Activated CD4-positive, CD25-positive, alpha-beta regulatory T cell treated with anti-CD3 and anti-CD28 coated beads, Interleukin-2, amount 50 U/mL, for 72 hours (primary cell): ENCODE results near the gene KRT81.
"Not testable (repeated sequence)": the region's sequence is repeated elsewhere in the genome, so short reads cannot be mapped to it uniquely, and the experiment has no call there.

ENCODE experiments used
- DNase-seq: peaks from one replicate; pipeline ENCODE4 v3.0.0; 2021

The KRT81 gene

DNA sequence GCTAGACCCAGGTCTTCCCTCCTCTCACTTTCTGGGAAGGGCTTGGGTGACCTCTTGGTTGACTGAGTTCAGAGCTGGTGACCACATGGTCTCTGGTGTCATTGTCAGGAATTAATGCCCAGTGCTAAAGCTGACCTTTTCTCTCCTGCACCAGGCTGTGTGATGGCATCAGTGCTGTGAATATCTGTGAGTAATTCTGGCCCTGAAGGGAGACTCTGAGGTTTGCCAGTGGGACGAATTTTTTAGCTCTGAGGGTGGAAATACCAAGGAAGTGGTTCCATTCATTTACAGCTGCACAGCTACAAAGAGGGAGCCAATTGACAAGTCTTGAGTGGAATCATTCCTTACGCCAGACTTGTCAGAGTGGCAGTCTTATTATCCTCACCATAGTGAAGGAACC lies 23.1 kb downstream of the KRT81 start:
- DNase-seq = no peak

DNA sequence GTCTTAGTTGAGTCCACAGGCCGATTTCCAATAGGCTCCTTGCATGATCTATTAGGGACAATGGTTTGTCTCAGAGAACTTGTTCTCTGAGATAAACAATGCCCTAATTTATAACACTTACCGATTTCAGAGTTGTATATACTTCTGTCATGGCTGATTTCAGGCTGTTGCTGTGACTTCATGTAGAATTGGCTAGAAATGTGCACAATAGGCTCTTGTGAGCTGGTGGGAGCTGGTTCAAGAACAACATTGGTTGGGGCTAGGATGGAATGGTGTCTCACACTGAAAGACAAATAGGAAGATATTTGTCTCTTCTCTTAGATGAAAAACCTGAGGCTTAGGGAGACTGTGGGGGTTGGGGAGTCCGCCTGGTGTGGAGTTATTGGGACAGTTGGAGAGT lies 23.6 kb downstream of the KRT81 start:
- no peak for DNase-seq

DNA sequence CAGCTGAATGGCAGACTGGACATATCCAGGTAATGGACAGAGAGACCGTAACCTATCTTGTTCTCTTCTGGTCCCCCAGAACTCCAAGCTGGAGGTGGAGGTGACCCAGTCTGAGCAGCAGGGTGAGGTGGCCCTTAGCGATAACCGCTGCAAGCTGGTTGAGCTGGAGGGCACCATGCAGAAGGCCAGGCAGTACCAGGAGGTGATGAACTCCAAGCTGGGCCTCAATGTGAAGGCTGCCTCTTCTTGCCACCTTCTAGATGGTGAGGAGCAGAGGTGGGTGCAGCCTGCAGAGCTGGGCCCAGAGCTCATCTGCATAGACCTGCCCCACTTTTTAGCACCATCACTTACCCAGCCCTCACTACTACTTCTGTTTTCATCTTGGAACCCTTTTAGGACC lies 24.1 kb downstream of the KRT81 start:
- no peak for DNase-seq

DNA sequence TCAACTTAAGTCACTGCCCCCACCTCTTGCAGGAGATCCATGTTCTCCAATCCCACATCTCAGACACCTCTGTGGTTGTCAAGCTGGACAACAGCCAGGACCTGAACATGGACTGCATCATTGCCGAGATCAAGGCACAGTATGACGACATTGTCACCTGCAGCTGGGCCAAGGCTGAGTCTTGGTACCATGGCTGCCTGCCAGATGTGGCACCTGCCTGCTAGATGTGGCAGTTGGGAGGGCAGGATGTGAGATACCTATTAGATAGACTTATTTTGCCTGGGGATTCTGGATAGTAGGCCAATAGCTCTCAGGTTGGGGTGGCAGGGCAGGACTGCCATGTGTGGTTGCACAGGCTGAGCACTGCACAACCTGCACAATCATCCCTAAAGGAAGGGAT lies 24.8 kb downstream of the KRT81 start:
- no peak for DNase-seq

DNA sequence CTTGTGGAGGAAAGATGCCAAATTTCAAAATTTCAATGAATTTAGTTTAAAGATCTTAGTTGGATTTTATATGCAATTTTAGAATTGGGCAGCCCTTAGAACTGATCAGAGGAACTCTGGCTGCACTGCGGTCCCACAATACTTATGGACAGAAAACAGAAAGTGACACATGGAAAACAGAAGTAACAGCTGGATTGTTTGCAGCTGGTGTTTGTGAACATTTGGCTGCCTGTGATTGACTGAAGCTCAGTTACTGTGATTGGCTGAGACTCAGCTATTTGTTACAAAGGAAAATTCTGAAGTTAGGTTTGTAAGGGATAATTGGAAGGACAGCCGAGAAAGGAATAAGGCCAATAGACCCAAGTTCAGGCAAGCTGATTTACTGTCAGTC lies 26.9 kb downstream of the KRT81 start:
- DNase-seq = no peak

DNA sequence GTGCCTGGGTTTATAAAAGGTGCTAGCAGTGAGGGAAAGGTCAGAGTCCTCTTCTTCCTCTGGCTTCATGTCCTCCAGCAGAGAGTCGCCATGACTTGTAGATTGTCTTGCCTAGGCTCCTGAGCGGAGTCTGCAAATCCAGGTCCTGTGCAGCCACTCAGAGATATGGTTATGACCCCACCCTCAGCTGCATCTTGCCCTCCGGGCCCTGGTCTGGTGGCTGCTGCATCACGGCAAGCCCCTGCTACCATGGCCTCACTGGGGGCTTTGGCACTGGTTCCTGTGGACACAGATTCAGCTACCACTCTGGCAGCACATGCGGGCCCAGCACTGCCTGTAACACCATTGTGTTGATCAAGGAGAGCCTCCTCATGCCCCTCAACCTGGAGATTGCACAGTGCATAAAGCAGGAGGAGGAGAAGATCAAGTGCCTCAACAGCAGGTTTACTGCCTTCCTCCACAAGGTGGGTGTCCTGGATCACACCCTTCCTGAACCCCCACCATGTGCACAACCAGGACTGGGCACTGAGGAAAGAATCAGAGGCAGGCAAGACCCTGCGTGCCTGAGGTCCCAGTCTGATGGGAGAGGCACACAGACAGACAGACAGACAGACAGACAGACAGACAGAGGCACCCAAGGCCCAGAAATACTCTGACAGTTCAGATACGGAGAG lies 27.4 kb downstream of the KRT81 start:
- no peak for DNase-seq

DNA sequence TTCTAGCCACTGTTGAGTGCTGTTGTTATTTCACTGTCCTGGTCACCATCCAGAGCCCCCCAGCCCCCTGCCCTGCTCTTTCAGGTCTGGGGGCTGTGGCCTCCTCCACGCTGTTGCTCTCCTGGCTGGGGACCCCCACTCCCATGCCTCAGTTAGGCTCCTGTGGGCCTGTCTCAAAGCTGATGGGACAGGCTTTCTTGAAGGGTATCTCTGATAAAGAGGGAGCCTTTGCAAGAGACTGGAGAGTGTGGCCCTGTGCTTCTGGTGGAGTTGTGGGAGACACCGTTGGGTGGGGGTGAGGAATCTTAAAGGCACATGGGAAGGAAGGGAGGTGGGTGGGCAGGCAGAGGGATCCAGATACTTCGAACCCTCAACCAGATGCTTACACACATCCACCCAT lies 29.0 kb downstream of the KRT81 start:
- DNase-seq = no peak

DNA sequence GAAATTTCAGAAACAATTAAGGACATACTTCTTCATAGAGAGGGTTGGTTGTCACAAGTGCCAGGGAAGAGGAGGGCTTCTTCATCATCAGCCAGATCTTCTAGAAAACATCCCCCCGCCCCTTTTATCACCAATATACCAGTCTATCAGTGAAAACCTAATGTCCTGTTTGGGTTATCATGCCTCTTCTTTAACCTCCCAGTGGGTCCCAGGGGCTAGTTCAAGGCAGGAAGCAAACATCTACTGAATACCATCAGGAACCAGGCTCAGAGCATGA lies 30.2 kb downstream of the KRT81 start:
- no peak for DNase-seq

DNA sequence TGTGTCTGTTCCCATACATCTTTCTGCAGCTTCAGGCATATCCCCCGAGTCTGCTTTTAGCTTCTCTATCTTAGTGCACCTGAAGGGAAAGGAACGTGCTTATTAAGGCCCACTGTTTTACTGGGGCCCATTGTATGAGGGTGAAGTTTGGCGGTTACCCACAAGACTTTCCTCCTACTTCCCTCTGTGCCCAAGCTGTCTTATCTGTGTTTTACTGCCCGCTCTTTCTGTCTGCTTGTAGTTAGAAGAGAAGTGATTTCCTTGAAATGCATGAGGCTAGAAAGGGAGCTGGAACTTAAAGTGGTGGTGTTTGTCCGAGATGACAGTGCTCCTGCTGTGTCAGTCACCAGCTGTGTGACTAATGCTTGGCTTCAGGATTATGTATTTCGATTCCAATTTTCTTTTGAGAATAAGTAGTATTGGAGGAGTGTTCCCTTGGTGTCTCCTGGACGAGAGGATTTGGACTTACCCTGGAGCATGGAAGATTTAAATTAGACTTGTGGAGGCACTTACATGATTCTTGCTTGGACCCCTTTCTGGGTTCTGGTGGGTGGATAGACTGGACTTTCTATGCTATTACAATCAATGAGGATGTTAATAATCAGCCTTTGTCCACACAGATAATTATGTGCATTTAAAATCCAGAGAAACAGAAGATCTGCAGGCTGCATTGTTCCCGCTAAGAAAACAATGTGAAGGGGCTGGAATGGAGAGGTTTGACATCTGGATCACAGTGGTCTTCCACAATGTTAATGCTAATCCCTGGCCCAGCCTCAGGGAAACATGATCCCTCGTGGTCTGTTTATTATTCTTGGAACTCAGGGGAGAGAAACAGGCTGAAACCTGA lies 30.8 kb downstream of the KRT81 start:
- no peak for DNase-seq

DNA sequence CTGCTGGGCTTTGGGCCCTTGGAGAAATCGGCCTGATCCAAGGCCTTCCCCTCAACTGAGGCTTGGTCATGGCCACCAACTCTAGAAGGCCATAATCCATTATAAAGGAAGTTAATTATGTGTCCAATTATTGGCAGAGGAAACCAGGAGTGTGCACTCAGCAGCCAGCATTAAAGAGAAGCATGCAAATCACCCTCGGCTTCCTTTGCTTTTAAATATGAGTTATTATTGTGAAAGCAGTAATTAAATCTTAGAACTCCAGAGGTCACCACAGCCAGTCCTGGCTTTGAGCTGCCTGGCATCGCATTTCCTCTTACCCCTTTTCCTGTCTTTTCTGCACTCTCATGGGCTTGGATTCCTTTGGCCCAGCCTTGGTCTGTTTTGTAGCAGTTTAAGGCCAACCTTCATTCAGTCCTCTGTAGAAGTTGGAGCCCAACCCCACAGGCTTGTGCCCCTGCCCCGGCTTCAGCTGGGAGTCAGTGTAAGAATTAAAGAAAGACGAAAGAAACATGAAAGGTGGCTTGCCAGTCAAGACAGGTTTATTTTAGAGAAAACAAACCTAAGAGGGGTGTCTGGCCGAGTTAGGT lies 31.6 kb downstream of the KRT81 start:
- DNase-seq = no peak

DNA sequence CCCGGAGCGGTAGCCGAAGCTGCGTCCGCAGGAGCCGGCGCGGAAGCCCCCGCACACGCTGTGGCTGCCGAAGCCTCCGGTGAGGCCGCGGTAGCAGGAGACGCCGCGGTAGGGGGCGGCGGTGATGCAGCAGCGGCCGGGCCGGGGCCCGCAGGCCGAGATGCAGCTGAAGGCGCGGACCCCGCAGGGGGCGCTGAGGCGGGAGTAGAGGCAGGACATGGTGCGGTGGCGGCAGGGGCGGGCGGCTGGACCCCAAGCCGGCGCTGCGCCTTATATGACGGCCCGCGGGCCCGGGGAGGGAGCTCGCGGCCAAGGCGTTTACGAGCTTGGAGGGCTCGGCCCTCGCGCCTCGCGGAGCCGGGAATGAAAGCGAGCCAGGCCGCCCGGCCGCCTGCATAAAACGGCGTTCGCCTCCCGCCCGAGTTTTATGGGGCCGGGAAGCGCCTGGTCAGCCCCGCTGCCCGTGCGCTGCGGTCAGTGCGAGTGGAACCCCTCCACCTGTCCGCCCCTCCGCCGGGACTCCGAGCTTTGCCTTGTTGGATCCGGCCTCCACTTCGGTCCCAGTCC lies 32.9 kb downstream of the KRT81 start:
- no peak for DNase-seq

DNA sequence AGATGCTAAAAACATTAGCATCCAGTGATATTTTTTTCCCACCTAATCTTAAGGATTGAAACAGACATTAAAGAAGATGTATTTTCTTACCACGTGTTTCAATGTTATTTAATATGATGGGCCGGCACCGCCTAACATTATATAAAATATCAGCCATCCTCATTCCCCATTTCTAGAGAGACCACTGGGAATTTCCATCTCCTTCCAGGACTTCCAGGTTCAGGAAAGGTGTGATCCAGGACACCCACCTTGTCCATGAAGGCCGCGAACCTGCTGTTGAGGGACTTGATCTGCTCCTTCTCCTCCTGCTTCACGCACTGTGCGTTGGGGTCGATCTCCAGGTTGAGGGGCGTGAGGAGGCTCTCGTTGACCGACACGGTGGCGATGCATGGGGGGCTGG lies 33.4 kb downstream of the KRT81 start:
- DNase-seq = not testable (repeated sequence)

DNA sequence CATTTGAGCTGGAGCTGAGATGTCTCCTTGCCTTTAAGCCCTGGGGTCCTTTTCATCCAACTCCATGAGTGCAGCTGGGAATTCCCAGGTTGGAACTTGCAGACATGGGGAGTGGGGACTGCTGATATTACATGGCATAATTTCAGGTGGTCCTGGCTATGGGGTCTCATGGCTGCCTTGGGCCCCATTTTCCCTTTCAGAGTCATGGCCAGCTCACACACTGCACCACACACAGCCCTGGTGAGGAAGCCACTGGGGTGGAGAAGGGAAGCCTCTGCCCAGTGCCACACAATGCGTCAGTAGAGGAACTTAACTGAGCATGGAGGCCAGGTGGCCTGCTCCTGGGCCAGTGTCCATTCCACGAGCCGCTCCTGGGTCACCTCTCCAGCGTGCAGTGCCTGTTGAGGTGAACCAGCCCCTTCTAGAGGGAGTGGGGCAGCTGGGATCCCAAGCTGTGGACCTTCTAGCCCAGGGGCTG lies 34.2 kb downstream of the KRT81 start:
- no peak for DNase-seq

DNA sequence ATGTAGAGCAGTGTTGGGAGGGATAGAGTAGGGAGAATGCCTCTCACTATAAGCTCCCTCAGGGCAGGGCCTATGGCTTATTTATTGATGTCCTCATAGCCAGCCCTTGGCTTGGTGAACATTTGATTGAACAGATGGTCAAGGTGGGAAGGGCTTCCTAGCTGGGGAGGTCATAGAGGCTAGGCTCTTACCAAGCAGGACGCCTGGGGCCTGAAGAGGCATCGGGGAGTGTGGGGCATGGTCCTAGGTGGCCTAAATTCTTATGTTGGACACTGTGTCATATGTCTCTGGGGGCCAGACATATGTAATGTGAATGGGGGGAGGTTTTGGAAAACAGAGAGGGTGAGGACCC lies 34.8 kb downstream of the KRT81 start:
- no peak for DNase-seq

DNA sequence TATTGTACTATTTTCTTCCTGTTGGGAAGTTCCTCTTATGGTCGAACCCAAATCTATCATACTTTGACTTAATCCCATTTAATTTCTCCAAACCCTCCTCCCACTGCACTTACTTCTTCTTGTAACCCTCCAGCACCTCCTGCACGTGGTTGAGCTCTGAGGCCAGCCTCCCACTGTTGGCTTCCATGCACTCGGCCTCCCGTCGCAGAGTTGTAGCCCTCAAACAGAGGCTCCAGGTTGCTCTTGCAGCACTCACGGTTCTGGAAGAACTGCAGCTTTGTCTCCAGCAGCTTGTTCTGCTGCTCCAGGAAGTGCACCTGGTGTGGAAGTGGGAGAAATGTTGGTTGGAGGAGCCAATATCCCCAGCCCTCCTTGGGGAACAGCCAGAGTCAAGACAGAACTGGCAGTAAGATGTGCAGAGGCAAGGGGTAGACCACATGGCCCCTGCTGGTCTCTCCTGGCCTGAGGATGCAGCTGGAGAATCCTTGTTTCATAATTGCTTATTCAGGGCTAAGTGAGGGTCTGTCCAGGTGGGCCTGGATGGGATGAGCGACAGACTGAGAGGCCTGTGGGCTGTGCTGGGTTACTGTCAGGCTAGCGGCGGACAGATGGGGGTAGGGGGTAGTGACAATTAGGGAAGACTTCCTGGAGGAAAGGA lies 35.3 kb downstream of the KRT81 start:
- no peak for DNase-seq

DNA sequence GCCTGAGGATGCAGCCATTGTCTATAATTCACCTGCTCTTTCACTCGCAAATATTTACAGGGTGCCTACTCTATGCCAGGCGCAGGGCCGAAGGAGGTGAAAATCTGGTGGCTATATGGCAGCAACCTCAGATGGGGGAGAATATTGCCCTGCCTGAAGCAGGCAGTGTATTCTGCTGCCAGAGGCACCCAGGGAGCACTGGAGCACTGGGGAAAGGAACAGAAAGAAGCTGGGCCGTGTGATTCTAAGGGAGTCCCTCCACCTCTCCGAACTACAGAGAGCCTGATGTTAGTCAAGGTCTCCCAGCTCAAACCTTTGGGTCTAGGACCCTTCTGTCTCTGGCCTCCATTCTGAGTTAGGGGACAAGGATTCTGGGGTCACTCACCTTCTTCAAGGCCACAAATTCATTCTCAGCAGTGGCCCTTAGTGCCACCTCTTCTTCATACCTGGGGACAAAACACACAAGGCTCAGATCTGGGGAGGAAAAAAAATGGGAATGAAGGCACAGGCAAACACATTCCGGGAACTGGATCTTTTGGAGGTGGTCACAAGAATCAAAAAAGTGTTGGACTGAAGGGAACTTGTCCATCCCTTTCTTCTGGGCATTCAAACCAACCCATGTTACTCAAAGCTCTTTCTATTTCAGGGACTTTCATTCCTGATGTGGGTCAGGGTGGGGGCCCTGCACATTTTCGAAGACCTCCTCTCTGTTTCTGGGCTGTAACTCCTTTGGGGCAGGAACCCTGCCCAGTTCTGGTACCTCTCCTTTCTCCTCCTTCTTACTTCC lies 36.2 kb downstream of the KRT81 start:
- DNase-seq = no peak

DNA sequence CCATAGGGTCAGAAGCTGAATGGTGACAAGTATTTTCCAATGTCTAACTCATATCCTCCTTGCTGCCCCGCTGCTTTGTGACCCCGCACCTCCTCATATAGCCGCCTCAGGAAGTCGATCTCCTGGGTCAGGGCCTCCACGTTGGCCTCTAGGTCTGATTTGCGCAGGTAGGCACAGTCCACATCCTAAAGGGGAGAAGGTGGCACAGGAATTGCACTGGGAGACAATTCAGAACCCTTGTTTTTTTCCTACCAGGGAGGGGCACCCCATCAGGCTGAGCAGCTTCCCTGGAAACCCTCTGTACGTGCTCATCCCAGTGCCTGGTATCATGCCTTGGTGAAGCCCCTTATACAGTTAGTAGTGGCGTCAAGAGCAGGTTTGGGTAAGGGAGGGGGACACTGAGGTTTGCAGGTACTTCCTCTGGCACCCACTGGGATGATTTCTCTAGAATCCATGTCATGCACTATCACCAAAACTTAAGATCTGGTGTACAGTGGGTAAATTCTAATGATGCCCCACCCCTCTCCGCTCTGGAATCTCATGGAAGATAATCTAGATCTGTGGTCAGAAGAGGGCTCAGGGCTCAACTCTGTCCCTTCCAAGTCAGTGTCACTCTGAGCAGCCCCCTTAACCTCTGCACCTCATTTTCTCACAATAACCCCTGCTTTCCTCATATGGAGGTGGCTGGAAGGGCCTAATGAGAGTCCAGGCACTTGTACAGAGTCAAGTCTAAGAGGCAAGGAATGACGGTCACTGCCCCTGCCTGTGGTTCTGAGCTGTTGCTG lies 37.0 kb downstream of the KRT81 start:
- DNase-seq = no peak

DNA sequence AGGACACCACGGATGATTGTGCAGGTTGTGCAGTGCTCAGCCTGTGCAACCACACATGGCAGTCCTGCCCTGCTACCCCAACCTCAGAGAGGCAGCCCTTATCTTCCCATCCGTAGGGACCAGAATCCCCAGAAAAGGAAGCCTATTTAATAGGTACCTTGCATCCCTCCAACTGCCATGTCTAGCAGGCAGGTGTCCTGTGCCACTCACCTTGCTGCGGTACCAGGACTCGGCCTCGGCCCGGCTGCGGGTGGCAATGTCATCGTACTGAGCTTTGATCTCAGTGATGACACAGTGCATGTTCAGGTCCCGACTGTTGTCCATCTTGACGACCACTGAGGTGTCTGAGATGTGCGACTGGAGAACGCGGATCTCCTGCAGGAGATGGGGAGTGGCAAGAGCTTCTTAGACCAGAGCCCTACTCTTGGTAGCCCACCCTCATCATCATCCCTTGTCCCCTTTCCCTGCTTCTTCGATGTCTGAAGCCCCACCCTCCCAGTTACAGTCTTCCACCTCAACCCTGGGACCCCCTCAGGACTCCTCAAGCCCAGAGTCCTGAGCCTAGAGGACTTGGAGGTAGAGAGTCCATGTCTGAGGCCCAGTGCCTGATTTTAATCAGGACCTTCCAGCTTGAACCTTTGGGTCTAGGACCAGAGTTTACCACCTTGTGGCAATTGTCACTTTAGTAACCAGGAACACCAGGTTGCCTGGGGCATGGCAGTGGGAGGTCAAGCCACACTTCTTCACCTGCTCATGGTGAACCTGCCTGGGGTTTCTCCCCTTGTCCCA lies 37.7 kb downstream of the KRT81 start:
- DNase-seq = no peak

DNA sequence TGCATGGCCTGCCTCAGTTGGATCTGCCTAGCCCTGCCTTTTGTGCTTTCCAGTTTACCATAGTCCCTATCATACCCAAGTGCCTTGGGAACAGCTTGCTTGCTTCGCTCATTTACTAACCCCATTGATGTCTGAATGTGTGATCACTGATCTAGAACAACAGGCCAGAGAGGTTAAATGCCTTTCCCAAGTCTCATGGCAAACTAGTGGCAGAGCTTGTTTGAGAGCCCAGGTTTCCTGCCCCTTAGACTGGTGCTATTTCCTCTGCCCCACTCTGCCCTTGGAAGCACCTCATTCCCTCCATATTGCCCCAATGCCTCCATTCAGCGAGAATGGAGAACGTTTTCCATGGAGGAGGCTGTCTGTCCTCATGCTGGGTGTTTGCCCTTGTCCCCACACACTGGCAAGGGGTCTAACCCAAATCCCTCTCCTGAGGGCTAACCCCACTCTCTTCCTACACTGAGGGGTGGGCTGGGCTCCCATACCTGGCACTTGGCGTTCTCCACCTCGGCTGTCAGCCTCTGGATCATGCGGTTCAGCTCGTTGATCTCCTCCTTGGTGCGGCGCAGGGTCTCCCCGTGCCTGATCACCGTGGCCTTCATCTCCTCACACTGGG lies 38.5 kb downstream of the KRT81 start:
- DNase-seq = no peak

DNA sequence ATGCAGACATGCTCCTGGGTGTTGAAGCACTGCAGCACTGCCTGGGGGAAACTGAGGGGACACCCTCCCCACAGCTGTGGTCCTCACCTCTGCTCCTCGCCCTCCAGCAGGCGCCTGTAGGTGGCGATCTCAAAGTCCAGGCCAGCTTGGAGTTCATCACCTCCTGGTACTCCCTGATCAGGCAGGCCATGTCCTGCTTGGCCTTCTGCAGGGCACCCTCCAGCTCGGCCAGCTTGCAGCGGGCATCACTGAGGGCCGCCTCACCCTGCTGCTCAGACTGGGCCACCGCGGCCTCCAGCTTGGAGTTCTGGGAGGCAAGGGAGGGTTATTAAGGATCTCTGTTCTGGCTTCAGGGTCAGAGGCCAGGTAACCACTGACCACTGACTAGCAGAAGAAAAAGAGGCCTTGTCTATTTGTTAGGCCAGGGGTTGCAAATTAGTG lies 39.1 kb downstream of the KRT81 start:
- DNase-seq = not testable (repeated sequence)
